ENCODE results near the gene PRUNE1.

DNA sequence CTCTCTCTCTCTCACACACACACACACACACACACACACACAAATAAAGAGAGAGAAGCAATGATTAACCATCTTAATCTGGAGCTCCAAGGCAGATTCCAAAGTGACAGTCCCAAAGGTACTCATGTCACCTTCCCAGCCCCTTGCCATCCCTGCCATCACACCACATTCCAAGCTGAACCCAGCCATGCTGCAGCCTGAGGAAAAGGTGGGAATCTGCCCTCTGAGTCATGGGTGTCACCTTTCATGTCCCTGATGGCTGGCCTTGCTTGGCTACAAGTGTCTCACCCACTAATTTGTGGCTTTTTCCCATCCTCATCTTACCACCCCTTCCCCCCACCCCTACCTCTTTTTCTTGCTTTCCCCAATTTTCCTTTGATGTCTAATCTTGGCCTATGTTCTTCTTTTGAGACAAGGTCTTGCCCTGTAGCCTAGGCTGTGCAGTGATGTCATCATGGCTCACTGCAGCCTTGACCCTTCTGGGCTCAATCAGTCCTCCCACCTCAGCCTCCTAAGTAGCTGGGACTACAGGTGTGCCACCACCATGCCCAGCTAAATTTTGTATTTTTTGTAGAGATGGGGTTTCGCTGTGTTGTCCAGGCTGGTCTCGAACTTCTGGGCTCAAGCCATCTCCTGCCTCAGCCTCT is 22.9 kb upstream of the PRUNE1 start:
- TF ChIP-seq, protein P1, sequence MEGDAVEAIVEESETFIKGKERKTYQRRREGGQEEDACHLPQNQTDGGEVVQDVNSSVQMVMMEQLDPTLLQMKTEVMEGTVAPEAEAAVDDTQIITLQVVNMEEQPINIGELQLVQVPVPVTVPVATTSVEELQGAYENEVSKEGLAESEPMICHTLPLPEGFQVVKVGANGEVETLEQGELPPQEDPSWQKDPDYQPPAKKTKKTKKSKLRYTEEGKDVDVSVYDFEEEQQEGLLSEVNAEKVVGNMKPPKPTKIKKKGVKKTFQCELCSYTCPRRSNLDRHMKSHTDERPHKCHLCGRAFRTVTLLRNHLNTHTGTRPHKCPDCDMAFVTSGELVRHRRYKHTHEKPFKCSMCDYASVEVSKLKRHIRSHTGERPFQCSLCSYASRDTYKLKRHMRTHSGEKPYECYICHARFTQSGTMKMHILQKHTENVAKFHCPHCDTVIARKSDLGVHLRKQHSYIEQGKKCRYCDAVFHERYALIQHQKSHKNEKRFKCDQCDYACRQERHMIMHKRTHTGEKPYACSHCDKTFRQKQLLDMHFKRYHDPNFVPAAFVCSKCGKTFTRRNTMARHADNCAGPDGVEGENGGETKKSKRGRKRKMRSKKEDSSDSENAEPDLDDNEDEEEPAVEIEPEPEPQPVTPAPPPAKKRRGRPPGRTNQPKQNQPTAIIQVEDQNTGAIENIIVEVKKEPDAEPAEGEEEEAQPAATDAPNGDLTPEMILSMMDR (IDR thresholded peaks at IDR 0.05), result no peak
- no peak for TF ChIP-seq POLR2A (IDR thresholded peaks at IDR 0.05)

Measured in body of pancreas (tissue), 4 donors.